Muscle of leg (tissue), 16 donors: Measurements from ENCODE around the gene SARNP. TPM values are rescaled to one million over a fixed set of nuclear protein-coding genes. Genes with fewer than 3 reads are reported as not detected.
"Not testable (repeated sequence)": the region's sequence is repeated elsewhere in the genome, so short reads cannot be mapped to it uniquely, and the experiment has no call there.

ENCODE experiments used
- DNase-seq: peaks from one replicate; pipeline ENCODE4 v3.0.0; 2013
- H3K27ac ChIP-seq: one replicate; pipeline ENCODE4 v1.5.1; 2013; ENCODE audit warnings: mild to moderate bottlenecking, low read length, control low read depth
- H3K27me3 ChIP-seq: one replicate; pipeline ENCODE4 v1.6.1; 2013; ENCODE audit warnings: low read length; ENCODE audit not compliant: control insufficient read depth, insufficient read depth
- H3K36me3 ChIP-seq: one replicate; pipeline ENCODE4 v1.6.1; 2013; ENCODE audit warnings: low read length; ENCODE audit not compliant: control insufficient read depth, insufficient read depth
- H3K4me1 ChIP-seq: one replicate; pipeline ENCODE4 v1.6.1; 2013; ENCODE audit warnings: low read length; ENCODE audit not compliant: control insufficient read depth, insufficient read depth
- H3K4me3 ChIP-seq: one replicate; pipeline ENCODE4 v1.5.1; 2013; ENCODE audit warnings: low read length, control low read depth
- H3K9me3 ChIP-seq: replicated peaks from 2 replicates; pipeline ENCODE4 v1.6.1; 2013; ENCODE audit warnings: low read depth, low read length; ENCODE audit not compliant: control insufficient read depth
- WGBS: methylation state at CpG from one replicate; pipeline ENCODE4 v1.1.5; 2013; ENCODE audit warnings: missing lambda C conversion rate; ENCODE audit not compliant: insufficient coverage; 5-methylcytosine and 5-hydroxymethylcytosine counted together
- long read RNA-seq, 11 donors: transcript quantifications; one replicate each; lab custom pipeline, GENCODE V29; 2026
- polyA plus RNA-seq, 8 donors: library from polyadenylated mRNA; unstranded; fragments of 120-200 nt; gene quantifications; one replicate each; pipeline versions ENCODE4 v1.2.1 to v1.2.3, GENCODE V29; 2013; ENCODE audit warnings: inconsistent platforms in 1 of 8, low replicate concordance in 1 of 8; ENCODE audit not compliant: insufficient read length in 8 of 8, insufficient read depth in 1 of 8
- total RNA-seq: library from RNA; stranded (reverse); fragments of 120-200 nt; gene quantifications from one replicate; pipeline ENCODE4 v1.2.4, GENCODE V29; 2013

SARNP gene
- total RNA-seq (81.6 TPM), polyA plus RNA-seq (100 to 1,000 TPM in 1 of 8 donors, 10 to 100 TPM in 7; 66.6 to 104 (median 81.0) TPM)
- long read RNA-seq, donor 1, transcript SARNP-201 (11 exons, 926 nt), result major isoform, 12 of 15 reads
- long read RNA-seq, donor 1, partial matches to known transcripts, result 0 of 15 reads
- long read RNA-seq, donor 1, other reads (novel, unspliced or antisense), result 0 of 15 reads
- long read RNA-seq, donor 2, partial matches to known transcripts, result 0 of 4 reads
- long read RNA-seq, donor 2, other reads (novel, unspliced or antisense), result 0 of 4 reads
- long read RNA-seq, donor 3, transcript SARNP-202 (12 exons, 1,163 nt), result minor isoform, 5 of 45 reads
- long read RNA-seq, donor 3, transcript SARNP-201 (11 exons, 926 nt), result major isoform, 39 of 45 reads
- long read RNA-seq, donor 3, partial matches to known transcripts, result 0 of 45 reads
- long read RNA-seq, donor 3, other reads (novel, unspliced or antisense), result 0 of 45 reads
- long read RNA-seq, donor 4, transcript SARNP-201 (11 exons, 926 nt), result major isoform, 13 of 16 reads
- long read RNA-seq, donor 4, partial matches to known transcripts, result 0 of 16 reads
- long read RNA-seq, donor 4, other reads (novel, unspliced or antisense), result 0 of 16 reads
- long read RNA-seq, donor 5, transcript SARNP-201 (11 exons, 926 nt), result major isoform, 69 of 77 reads
- long read RNA-seq, donor 5, partial matches to known transcripts, result 0 of 77 reads
- long read RNA-seq, donor 5, other reads (novel, unspliced or antisense), result 0 of 77 reads
- long read RNA-seq, donor 6, transcript SARNP-201 (11 exons, 926 nt), result major isoform, 75 of 79 reads
- long read RNA-seq, donor 6, partial matches to known transcripts, result 0 of 79 reads
- long read RNA-seq, donor 6, other reads (novel, unspliced or antisense), result 0 of 79 reads
- long read RNA-seq, donor 7, transcript SARNP-201 (11 exons, 926 nt), result major isoform, 34 of 40 reads
- long read RNA-seq, donor 7, partial matches to known transcripts, result 0 of 40 reads
- long read RNA-seq, donor 7, other reads (novel, unspliced or antisense), result 0 of 40 reads
- long read RNA-seq, donor 8, transcript SARNP-201 (11 exons, 926 nt), result major isoform, 39 of 52 reads
- long read RNA-seq, donor 8, partial matches to known transcripts, result 6 of 52 reads
- long read RNA-seq, donor 8, other reads (novel, unspliced or antisense), result 0 of 52 reads
- long read RNA-seq, donor 9, transcript SARNP-201 (11 exons, 926 nt), result major isoform, 24 of 28 reads
- long read RNA-seq, donor 9, partial matches to known transcripts, result 0 of 28 reads
- long read RNA-seq, donor 9, other reads (novel, unspliced or antisense), result 0 of 28 reads
- long read RNA-seq, donor 10, transcript SARNP-201 (11 exons, 926 nt), result major isoform, 39 of 53 reads
- long read RNA-seq, donor 10, partial matches to known transcripts, result 6 of 53 reads
- long read RNA-seq, donor 10, other reads (novel, unspliced or antisense), result 0 of 53 reads
- long read RNA-seq, donor 11, transcript SARNP-201 (11 exons, 926 nt), result major isoform, 21 of 23 reads
- long read RNA-seq, donor 11, partial matches to known transcripts, result 0 of 23 reads
- long read RNA-seq, donor 11, other reads (novel, unspliced or antisense), result 0 of 23 reads

- Histone ChIP-seq H3K27ac (peak within 1 kb of the TSS; percentile 94), H3K4me3 (peak within 1 kb of the TSS; percentile 91), H3K9me3 (no peaks in the 10 kb centered on the region), H3K36me3 (peaks cover 41% of the 10 kb centered on the region), H3K27me3 (no peaks in the 10 kb centered on the region), H3K4me1 (peaks cover 11% of the 10 kb centered on the region)
- DNase-seq, result peak; percentile 100
- WGBS, result 0% methylated on average over 35 of the region's 38 CpGs
These were observed at the start of gene SARNP, which contains the start of gene ORMDL2 for GRCh38 chr12:55817345-55818139. TSS of gene SARNP (minus strand) at chr12:55817724. CDS start at chr12:55817701, 23 bp downstream. TSS of gene ORMDL2 (plus strand) at chr12:55818041. CDS start at chr12:55819000, 959 bp downstream.

- H3K36me3 ChIP-seq, H3K27ac ChIP-seq, H3K27me3 ChIP-seq, DNase-seq, H3K4me1 ChIP-seq, H3K9me3 ChIP-seq, H3K4me3 ChIP-seq: not testable (repeated sequence)
- 100% methylated on average over 1 of the region's 3 CpGs for WGBS
These were observed 49.0 kb upstream of the SARNP start for GRCh38 chr12:55866454-55867004.

- no peak for DNase-seq
- WGBS, result no CpG with 5 or more reads among the region's 2 CpGs
- H3K27me3 ChIP-seq, result no peaks in the 10 kb centered on the region
- H3K36me3 ChIP-seq, result no peaks in the 10 kb centered on the region
- no peaks in the 10 kb centered on the region for H3K4me1 ChIP-seq
- H3K27ac ChIP-seq, result no peak overlapping the region
- H3K9me3 ChIP-seq, result peaks cover 3% of the 10 kb centered on the region
- H3K4me3 ChIP-seq, result no peak overlapping the region
These were observed 47.8 kb upstream of the SARNP start for GRCh38 chr12:55865327-55865726.

- H3K36me3 ChIP-seq, DNase-seq, H3K4me3 ChIP-seq, H3K27ac ChIP-seq, H3K27me3 ChIP-seq, H3K9me3 ChIP-seq, H3K4me1 ChIP-seq: not testable (repeated sequence)
- 83% methylated on average over 2 of the region's 13 CpGs for WGBS
These were observed 45.4 kb upstream of the SARNP start for GRCh38 chr12:55862931-55863330.

- Histone ChIP-seq H3K9me3 (peaks cover 3% of the 10 kb centered on the region), H3K4me1 (no peaks in the 10 kb centered on the region), H3K27me3 (no peaks in the 10 kb centered on the region), H3K27ac (no peak overlapping the region), H3K4me3 (no peak overlapping the region), H3K36me3 (no peaks in the 10 kb centered on the region)
- no peak for DNase-seq
These were observed 44.8 kb upstream of the SARNP start for GRCh38 chr12:55862286-55862685.

- Histone ChIP-seq H3K27ac (no peak overlapping the region), H3K36me3 (no peaks in the 10 kb centered on the region), H3K4me3 (no peak overlapping the region), H3K9me3 (peaks cover 3% of the 10 kb centered on the region), H3K27me3 (no peaks in the 10 kb centered on the region), H3K4me1 (no peaks in the 10 kb centered on the region)
- 100% methylated on average over 1 of the region's 3 CpGs for WGBS
- DNase-seq, result no peak
These were observed 44.3 kb upstream of the SARNP start for GRCh38 chr12:55861871-55862270.

GRCh38 chr12:55861396-55861795, 43.9 kb upstream of the SARNP start:
- Histone ChIP-seq H3K4me3 (no peak overlapping the region), H3K27ac (no peak overlapping the region), H3K9me3 (peaks cover 3% of the 10 kb centered on the region), H3K4me1 (no peaks in the 10 kb centered on the region), H3K36me3 (no peaks in the 10 kb centered on the region), H3K27me3 (no peaks in the 10 kb centered on the region)
- WGBS, result 91% methylated on average over 6 of the region's 8 CpGs
- DNase-seq, result no peak

- no peaks in the 10 kb centered on the region for H3K9me3 ChIP-seq
- no peak overlapping the region for H3K4me3 ChIP-seq
- no peaks in the 10 kb centered on the region for H3K27me3 ChIP-seq
- no peaks in the 10 kb centered on the region for H3K36me3 ChIP-seq
- no peak for DNase-seq
- no CpG with 5 or more reads among the region's 1 CpG for WGBS
- H3K27ac ChIP-seq, result no peak overlapping the region
- H3K4me1 ChIP-seq, result peaks cover 24% of the 10 kb centered on the region
These were observed 35.2 kb upstream of the SARNP start for GRCh38 chr12:55852740-55853139.
